ENCODE data around the gene CTDSPL2. TPM values are rescaled to one million over a fixed set of nuclear protein-coding genes. Genes with fewer than 3 reads are reported as not detected.
A peak's percentile ranks its signal among the peaks of the same experiment; 100 is the strongest.

CTDSPL2 gene
- total and polyA plus RNA-seq, 2 of the 4 experiments (the other 2 are of a cell fraction) = 17.3 to 47.3 TPM

GRCh38 chr15:44530653-44531052 lies 103.2 kb downstream of the CTDSPL2 start:
- Histone ChIP-seq H4K20me1 (ENCODE audit: insufficient read depth, low read length) (no peaks in the 10 kb centered on the region), H3K9me3 (ENCODE audit: control insufficient read depth, insufficient read depth, low read length) (no peaks in the 10 kb centered on the region), H3K9me1 (ENCODE audit: insufficient read depth, low read length) (peaks cover 4% of the 10 kb centered on the region; the same call in 1 of the 2 replicates), H3K14ac (replicated peaks; ENCODE audit: low read depth, low read length) (no peak overlapping the region), H3K4ac (ENCODE audit: low read depth, low read length) (no peak overlapping the region), H3K4me2 (ENCODE audit: low read depth, low read length) (no peak overlapping the region), H4K8ac (ENCODE audit: low read depth in 2 of 2, low read length in 2 of 2) (no peak overlapping the region), H3K79me1 (ENCODE audit: low read depth in 1 of 2, low read length in 2 of 2) (peaks cover 10 to 34% of the 10 kb centered on the region in 2 experiments), H2BK15ac (ENCODE audit: low read depth, low read length) (no peak overlapping the region), H2AFZ (replicated peaks; ENCODE audit: low read length, poor library complexity) (no peak overlapping the region), H2BK120ac (ENCODE audit: low read depth, low read length) (no peak overlapping the region), H3K18ac (ENCODE audit: low read depth, low read length) (no peak overlapping the region), H3K23ac (ENCODE audit: low read depth, low read length) (no peak overlapping the region), H4K5ac (ENCODE audit: low read depth, low read length) (no peak overlapping the region), H4K91ac (ENCODE audit: insufficient read depth, low read depth, low read length) (no peak overlapping the region), H3K4me1 (ENCODE audit: control insufficient read depth, insufficient read depth, low read length) (no peaks in the 10 kb centered on the region; the same call in 1 of the 2 replicates), H3K9ac (ENCODE audit: low read depth, low read length) (no peak overlapping the region), H3K27me3 (ENCODE audit: control insufficient read depth, insufficient read depth, low read length) (no peaks in the 10 kb centered on the region), H3K27ac (ENCODE audit: insufficient read depth, low read length) (no peak overlapping the region), H2BK20ac (ENCODE audit: low read depth, low read length) (no peak overlapping the region), H2BK5ac (ENCODE audit: low read depth, low read length, poor library complexity, severe bottlenecking) (no peak overlapping the region), H3K36me3 (ENCODE audit: control insufficient read depth, insufficient read depth, low read length) (peaks cover 3% of the 10 kb centered on the region; the same call in 1 of the 2 replicates), H3K56ac (ENCODE audit: extremely low read depth, insufficient read depth, low read length) (no peak overlapping the region), H2AK5ac (ENCODE audit: low read depth, low read length) (no peak overlapping the region), H2AK9ac (replicated peaks; ENCODE audit: low read depth, low read length, poor library complexity) (no peak overlapping the region), H3K4me3 (ENCODE audit: insufficient read depth, low read depth, low read length) (no peak overlapping the region)
- ChIA-PET POLR2A (ENCODE audit: unreplicated experiment) (interaction anchor here (0.7 kb wide), 1 partner anchor 10 kb away, joined by 5 read pairs; no protein-coding TSS in a partner anchor), CTCF (no interaction called here)
- WGBS, 2 experiments (ENCODE audit: extremely low coverage in 2 of 2, insufficient read length in 1 of 2) = no CpG with 5 or more reads among the region's 3 CpGs
- DNase-seq (peak; percentile 12), ATAC-seq (ENCODE audit: low read depth) (no peak)
- no TSS peak for BruUV-seq (replicated peaks)
- dilution Hi-C loops (cut with HindIII; ENCODE audit: low sequenced_read_pairs, unreplicated experiment) (no loop called here), in situ Hi-C loops (cut with MboI; ENCODE audit: low sequenced_read_pairs) (no loop called here), intact Hi-C loops (cut with micrococcal nuclease) (loop anchor here (10.0 kb wide), 1 partner anchor 656 kb away; no protein-coding TSS in a partner anchor)
- no peak for TF ChIP-seq RAD21 (IDR thresholded peaks at IDR 0.05; ENCODE audit: low read length)
- no peak for TF ChIP-seq MXI1 (IDR thresholded peaks at IDR 0.05; ENCODE audit: borderline replicate concordance, low read depth, low read length)
- no peak for TF ChIP-seq CTCF (conservative IDR thresholded peaks at IDR 0.05; ENCODE audit: low read depth, low read length)
- TF ChIP-seq ELK1 (IDR thresholded peaks at IDR 0.05; ENCODE audit: borderline replicate concordance, low read depth, low read length) = no peak
- no peak for TF ChIP-seq NFE2L2 (IDR thresholded peaks at IDR 0.05; ENCODE audit: low read depth, low read length)
- TF ChIP-seq SMC3 (IDR thresholded peaks at IDR 0.05; ENCODE audit: low read depth, low read length) = no peak

Measured in IMR-90 (cell line).